ENCODE data around the gene COL12A1. TPM values are rescaled to one million over a fixed set of nuclear protein-coding genes. Genes with fewer than 3 reads are reported as not detected.

The COL12A1 gene
- total RNA-seq, 1 experiment from 2014 or later: 0.96 TPM

DNA sequence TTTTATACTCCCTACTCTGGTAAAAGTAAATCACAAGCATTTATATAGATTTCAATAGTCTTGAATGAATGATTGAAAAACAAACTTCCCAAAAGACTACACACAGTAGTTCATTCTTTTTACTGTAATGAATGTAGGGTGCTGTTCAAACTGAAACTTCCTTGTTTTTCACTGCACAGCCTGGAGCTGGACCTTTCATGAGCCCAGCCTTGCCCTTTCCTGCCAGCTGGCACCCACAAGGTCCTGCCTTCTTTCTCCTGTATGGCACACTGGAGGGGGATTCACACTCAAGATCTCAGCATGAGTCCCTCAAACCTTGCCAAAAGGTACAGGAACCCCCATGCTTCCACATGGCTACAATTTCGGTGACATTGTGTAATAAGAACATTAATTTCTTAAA, 50.9 kb downstream of the COL12A1 start:
- Histone ChIP-seq H2AFZ (ENCODE audit: low read length) (no peak overlapping the region), H4K91ac (ENCODE audit: insufficient read length, low read depth, low read length) (no peak overlapping the region), H3K79me2 (ENCODE audit: insufficient read depth, low read length) (no peaks in the 10 kb centered on the region), H2BK5ac (ENCODE audit: insufficient read length, low read length) (no peak overlapping the region), H2BK120ac (ENCODE audit: low read depth, low read length, poor library complexity, severe bottlenecking) (no peak overlapping the region), H2BK20ac (ENCODE audit: low read depth, low read length, poor library complexity, severe bottlenecking) (no peak overlapping the region), H3K23me2 (ENCODE audit: insufficient read length, low read depth, low read length, poor library complexity, severe bottlenecking) (no peaks in the 10 kb centered on the region), H3K9me3 (ENCODE audit: control insufficient read depth, low read depth, low read length) (no peaks in the 10 kb centered on the region), H3K14ac (ENCODE audit: insufficient read depth, low read length) (no peak overlapping the region), H2BK12ac (ENCODE audit: insufficient read length, low read depth, low read length) (no peak overlapping the region), H3T11ph (ENCODE audit: low read length) (no peak overlapping the region), H3K27me3 (ENCODE audit: insufficient read depth, low read length) (no peaks in the 10 kb centered on the region), H4K8ac (replicated peaks; ENCODE audit: insufficient read length, low read depth, low read length) (no peak overlapping the region), H4K5ac (ENCODE audit: insufficient read length, low read depth, low read length) (no peak overlapping the region), H3K9ac (ENCODE audit: extremely low read depth, insufficient read length, low read length) (no peak overlapping the region), H3K4me1 (ENCODE audit: insufficient read depth, low read length) (no peaks in the 10 kb centered on the region), H3K56ac (ENCODE audit: insufficient read length, low read depth, low read length) (no peak overlapping the region), H2AK5ac (ENCODE audit: insufficient read length, low read length) (no peak overlapping the region), H2BK15ac (ENCODE audit: low read depth, low read length) (no peak overlapping the region), H4K20me1 (ENCODE audit: control insufficient read depth, insufficient read depth, insufficient read length) (no peaks in the 10 kb centered on the region), H3K79me1 (ENCODE audit: insufficient read depth, low read depth, low read length, poor library complexity, severe bottlenecking) (no peaks in the 10 kb centered on the region), H3K27ac (ENCODE audit: insufficient read length, low read depth, low read length) (no peak overlapping the region), H3K4me2 (ENCODE audit: insufficient read depth, insufficient read length, low read length) (no peak overlapping the region), H3K23ac (ENCODE audit: insufficient read length, low read depth, low read length) (no peak overlapping the region), H3K18ac (ENCODE audit: insufficient read length, low read depth, low read length) (no peak overlapping the region), H3K4ac (ENCODE audit: low read depth, low read length) (no peak overlapping the region)
- H3K4me1 Mint-ChIP-seq: 0 out of 4 replicates have a peak, but pooled peaks cover 0 to under 1% of the 10 kb centered on the region in 2 experiments
- H3K9me3 Mint-ChIP-seq: no peaks in the 10 kb centered on the region
- no peak overlapping the region for H3K4me3 Mint-ChIP-seq
- DNase-seq: no peak
- TF ChIP-seq, protein P1, sequence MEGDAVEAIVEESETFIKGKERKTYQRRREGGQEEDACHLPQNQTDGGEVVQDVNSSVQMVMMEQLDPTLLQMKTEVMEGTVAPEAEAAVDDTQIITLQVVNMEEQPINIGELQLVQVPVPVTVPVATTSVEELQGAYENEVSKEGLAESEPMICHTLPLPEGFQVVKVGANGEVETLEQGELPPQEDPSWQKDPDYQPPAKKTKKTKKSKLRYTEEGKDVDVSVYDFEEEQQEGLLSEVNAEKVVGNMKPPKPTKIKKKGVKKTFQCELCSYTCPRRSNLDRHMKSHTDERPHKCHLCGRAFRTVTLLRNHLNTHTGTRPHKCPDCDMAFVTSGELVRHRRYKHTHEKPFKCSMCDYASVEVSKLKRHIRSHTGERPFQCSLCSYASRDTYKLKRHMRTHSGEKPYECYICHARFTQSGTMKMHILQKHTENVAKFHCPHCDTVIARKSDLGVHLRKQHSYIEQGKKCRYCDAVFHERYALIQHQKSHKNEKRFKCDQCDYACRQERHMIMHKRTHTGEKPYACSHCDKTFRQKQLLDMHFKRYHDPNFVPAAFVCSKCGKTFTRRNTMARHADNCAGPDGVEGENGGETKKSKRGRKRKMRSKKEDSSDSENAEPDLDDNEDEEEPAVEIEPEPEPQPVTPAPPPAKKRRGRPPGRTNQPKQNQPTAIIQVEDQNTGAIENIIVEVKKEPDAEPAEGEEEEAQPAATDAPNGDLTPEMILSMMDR (conservative IDR thresholded peaks at IDR 0.05): no peak
- WGBS (ENCODE audit: extremely low coverage, insufficient read length, low lambda C conversion rate): no CpG with 5 or more reads among the region's 1 CpG
- no peaks in the 10 kb centered on the region for H3K36me3 Mint-ChIP-seq (ENCODE audit: insufficient read depth in 1 of 3, low read depth in 3 of 3)
- H3K27me3 Mint-ChIP-seq (ENCODE audit: low read depth): no peaks in the 10 kb centered on the region
- no peak overlapping the region for H3K27ac Mint-ChIP-seq

All from H9 (cell line).